ENCODE measurements around the gene ANKRD44. TPM values are rescaled to one million over a fixed set of nuclear protein-coding genes. Genes with fewer than 3 reads are reported as not detected.

Gene ANKRD44
- total RNA-seq, 2 donors from 2014 or later: 7.0 to 10.1 TPM

DNA sequence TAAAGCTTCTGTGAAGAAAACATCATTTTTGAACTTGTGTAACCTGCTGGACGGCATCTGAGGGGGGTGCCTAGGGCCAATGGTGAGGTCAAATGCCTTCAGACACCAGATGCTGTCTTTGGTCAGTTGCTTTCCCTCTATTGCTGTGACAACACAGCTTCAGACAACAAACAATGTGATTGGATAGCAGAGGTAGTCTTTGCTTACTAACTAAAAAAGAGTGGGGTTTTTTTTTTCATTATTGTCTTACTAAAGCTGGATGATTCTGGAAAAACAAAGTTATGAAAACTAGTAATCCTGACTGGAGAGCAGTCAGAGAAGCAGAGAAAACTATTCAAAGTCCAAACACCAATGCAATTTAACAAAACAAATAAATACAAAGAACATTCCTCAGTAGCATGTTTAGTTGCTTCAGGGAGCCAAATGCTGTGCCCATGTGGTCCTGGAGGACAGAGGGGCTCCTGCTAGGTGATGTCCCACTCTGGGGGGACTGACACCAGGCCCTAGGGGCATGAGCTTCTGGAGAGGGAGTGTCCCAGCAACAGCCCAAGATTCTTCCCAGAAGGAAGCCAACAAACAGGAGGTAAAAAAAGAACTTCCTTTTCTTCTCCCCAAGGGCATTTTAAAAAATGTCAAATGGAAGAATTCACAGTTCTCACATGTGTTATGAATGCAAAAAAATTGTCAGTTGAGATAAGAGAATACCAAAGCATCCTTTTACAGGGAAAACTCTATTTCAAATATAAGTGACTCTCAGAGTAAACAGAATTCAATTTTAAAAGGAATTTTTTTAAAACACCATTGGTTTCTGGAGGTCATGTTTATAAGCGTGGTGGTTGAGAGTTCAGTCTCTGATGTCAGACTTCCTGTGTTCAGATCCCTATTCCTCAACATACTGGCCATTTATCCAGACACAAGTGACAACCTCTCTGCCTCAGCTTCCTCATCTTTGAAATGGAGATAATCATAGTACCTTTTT, 203.0 kb downstream of the ANKRD44 start:
- no peaks in the 10 kb centered on the region for H3K36me3 ChIP-seq
- peak overlapping the region; percentile 72 to 77 for H3K27ac ChIP-seq
- H3K9me3 ChIP-seq: no peaks in the 10 kb centered on the region
- H3K27me3 ChIP-seq: no peaks in the 10 kb centered on the region
- H3K4me1 ChIP-seq: peaks cover 0 to 24% of the 10 kb centered on the region in 2 donors
- TF ChIP-seq, protein P1, sequence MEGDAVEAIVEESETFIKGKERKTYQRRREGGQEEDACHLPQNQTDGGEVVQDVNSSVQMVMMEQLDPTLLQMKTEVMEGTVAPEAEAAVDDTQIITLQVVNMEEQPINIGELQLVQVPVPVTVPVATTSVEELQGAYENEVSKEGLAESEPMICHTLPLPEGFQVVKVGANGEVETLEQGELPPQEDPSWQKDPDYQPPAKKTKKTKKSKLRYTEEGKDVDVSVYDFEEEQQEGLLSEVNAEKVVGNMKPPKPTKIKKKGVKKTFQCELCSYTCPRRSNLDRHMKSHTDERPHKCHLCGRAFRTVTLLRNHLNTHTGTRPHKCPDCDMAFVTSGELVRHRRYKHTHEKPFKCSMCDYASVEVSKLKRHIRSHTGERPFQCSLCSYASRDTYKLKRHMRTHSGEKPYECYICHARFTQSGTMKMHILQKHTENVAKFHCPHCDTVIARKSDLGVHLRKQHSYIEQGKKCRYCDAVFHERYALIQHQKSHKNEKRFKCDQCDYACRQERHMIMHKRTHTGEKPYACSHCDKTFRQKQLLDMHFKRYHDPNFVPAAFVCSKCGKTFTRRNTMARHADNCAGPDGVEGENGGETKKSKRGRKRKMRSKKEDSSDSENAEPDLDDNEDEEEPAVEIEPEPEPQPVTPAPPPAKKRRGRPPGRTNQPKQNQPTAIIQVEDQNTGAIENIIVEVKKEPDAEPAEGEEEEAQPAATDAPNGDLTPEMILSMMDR (IDR thresholded peaks at IDR 0.05): no peak
- no peak overlapping the region for H3K4me3 ChIP-seq
- DNase-seq (ENCODE audit: low spot score): peak; percentile 78

DNA sequence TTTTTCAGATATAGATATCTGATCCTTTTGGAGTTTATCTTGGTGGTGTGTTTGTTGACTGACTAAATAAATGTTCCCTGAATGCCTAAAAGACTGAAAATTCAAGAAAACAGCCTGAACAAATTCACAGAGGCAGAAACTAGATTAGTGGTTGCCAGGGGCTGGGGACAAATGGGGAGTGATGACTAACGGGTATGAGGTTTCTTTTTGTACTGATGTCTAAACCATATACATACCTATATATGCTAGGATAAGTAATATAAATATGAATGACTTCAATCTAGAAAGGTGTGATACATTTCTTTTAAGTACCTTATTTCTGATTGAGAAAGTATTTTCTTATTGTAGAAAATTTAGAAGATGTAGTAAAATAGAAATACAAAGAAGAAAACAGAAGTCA, 207.2 kb downstream of the ANKRD44 start:
- DNase-seq (ENCODE audit: low spot score): no peak
- Histone ChIP-seq H3K36me3 (no peaks in the 10 kb centered on the region), H3K27ac (no peak overlapping the region), H3K4me1 (peaks cover 0 to 14% of the 10 kb centered on the region in 2 donors), H3K27me3 (no peaks in the 10 kb centered on the region), H3K4me3 (no peak overlapping the region), H3K9me3 (no peaks in the 10 kb centered on the region)
- TF ChIP-seq, protein P1 (IDR thresholded peaks at IDR 0.05): no peak

DNA sequence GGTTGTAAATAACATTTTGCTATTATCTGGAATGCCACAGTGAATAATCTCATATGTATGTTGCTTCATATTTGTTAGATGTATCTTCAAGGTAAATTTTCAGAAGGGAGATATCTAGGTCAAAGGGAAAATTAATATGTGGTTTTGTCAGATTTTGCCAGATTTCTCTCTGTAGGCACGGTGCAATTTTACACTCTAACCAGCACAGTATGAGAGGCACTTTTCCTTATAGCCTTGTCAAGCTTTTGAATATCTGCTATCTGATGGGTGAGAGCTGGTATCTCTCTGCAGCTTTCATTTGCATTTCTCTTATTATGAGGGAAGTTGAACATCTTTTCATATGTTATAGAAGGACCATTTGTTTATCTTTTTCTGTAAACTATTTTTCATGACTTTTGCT, 208.3 kb downstream of the ANKRD44 start:
- Histone ChIP-seq H3K4me1 (peaks cover 0 to 3% of the 10 kb centered on the region in 2 donors), H3K36me3 (no peaks in the 10 kb centered on the region), H3K4me3 (no peak overlapping the region), H3K27me3 (no peaks in the 10 kb centered on the region), H3K9me3 (no peaks in the 10 kb centered on the region), H3K27ac (no peak overlapping the region)
- no peak for DNase-seq (ENCODE audit: low spot score)
- TF ChIP-seq, protein P1 (IDR thresholded peaks at IDR 0.05): no peak

DNA sequence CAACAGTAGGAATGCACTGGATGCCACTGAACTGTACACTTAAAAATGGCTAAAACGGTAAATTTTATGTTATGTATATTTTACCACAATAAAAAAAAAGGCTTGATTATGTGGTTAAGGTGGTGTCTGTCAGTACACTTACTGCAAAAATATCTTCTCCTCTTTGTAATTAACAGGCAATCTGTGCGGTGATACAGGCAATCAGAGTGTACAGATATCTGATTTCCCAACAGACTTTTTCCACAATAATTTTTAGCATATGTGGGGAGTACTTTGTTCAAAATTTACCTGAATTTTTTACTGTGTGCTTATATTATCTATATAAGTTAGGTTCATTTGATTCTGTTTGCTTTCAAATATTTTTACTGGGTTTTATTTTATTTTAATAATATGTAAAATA, 209.1 kb downstream of the ANKRD44 start:
- TF ChIP-seq, protein P1 (IDR thresholded peaks at IDR 0.05): no peak
- no peaks in the 10 kb centered on the region for H3K4me1 ChIP-seq
- no peaks in the 10 kb centered on the region for H3K27me3 ChIP-seq
- H3K9me3 ChIP-seq: no peaks in the 10 kb centered on the region
- no peak overlapping the region for H3K27ac ChIP-seq
- no peak overlapping the region for H3K4me3 ChIP-seq
- DNase-seq (ENCODE audit: low spot score): no peak
- H3K36me3 ChIP-seq: no peaks in the 10 kb centered on the region

DNA sequence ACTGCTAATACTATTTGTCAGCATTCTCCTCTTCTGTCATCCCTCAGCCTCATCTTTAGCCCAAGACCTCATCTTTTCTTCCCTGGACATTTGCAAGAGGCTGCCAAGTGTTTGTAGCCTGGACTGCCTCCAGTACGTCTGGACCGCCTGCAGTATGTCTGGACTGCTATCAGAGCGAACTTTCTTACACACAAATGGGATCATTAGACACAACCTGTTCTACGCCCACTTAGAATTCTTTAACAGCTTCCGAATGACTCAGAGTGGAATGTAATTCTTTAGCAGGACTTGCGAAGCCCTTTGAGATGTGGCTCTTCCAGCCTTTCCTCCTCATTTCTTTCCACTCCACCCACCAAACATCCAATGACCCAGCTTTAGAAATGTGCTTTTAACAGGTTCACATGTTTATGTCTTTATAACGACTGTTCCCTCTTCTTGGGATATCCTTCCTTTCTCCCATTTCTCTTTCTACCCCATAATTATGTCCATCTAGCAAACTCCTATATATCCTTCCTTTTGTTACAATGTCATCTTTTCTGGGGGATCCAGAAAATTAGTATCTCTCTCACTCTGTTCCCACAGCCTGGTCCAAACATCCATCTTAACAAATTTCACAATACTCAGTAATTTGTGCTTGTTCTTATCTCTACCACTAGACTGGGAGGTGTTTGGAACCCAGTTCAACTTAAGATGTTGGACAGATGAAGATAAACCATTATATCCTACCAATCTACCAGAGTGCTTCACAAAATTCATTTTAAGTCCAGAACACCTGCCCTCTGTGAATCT, 212.8 kb downstream of the ANKRD44 start:
- H3K27me3 ChIP-seq: no peaks in the 10 kb centered on the region
- TF ChIP-seq, protein P1 (IDR thresholded peaks at IDR 0.05): no peak
- H3K27ac ChIP-seq: peak overlapping the region; percentile 13 to 64
- no peaks in the 10 kb centered on the region for H3K9me3 ChIP-seq
- no peaks in the 10 kb centered on the region for H3K4me1 ChIP-seq
- DNase-seq (ENCODE audit: low spot score): peak; percentile 84
- H3K4me3 ChIP-seq: no peak overlapping the region
- H3K36me3 ChIP-seq: no peaks in the 10 kb centered on the region

Data from right atrium auricular region (tissue), 2 donors.